Measurements from ENCODE around the gene SEMA7A.
A peak's percentile ranks its signal among the peaks of the same experiment; 100 is the strongest.
"Not testable (repeated sequence)": the region's sequence is repeated elsewhere in the genome, so short reads cannot be mapped to it uniquely, and the experiment has no call there.

Gene SEMA7A

DNA sequence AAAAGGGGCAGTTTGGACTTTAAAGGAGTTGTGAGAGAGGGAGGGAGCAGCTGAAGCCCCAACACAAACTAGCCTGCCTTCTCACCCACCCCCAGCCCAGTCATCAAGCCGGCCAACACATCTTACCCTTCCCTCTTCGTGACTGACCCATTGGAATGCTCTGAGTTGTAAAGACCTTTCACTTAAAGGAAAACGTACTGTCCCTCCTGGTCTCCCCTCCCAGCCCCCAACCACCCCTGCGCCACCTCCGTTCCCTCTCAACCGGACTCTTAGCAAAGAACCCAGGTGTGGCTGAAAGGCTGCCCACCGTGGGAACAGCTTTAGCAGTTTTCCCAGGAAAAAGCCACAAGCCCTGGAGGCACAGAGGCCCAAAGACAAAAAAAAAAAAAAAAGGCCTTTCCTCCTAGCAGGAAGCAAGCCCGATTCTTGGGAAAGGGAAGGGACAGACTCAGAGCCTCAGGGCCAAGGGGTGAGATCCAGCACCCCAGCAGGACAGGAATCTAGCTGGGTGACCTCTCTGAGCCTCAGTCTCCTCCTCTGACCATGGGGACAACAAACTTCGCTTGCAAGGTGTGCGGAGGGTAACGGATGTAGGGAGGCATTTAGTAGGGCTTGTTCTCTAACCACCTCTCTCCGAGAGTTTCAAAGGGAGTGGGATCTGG lies 68.7 kb downstream of the SEMA7A start:
- H2AFZ ChIP-seq (ENCODE audit: low read depth, low read length), result no peak overlapping the region
- H3K27me3 ChIP-seq (ENCODE audit: control insufficient read depth in 1 of 2, insufficient read depth in 1 of 2, low read length in 2 of 2), result peaks cover 0 to 23% of the 10 kb centered on the region in 2 experiments

DNA sequence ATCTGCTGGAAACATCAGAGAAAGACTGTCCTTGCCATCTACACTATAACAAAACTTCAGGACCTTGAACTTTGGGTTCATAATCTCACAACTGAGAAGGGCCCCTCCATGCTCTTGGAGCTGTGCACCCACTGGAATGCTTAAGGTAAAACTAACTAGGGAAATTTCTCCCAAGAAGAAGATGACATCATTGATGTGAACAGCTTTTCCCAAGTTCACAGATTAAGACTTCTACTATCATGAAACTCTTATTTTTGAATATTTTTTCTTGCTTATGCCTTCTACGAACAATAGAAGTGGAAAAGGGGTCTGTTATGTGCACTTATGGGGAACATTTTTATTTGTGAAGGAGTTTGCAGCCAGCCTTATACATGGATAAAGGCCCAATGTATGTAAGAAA lies 71.3 kb downstream of the SEMA7A start:
- no peaks in the 10 kb centered on the region for H3K36me3 ChIP-seq (ENCODE audit: control insufficient read depth in 1 of 2, insufficient read depth in 2 of 2, low read depth in 1 of 2, low read length in 2 of 2)
- H3K4ac ChIP-seq (ENCODE audit: low read depth in 1 of 2, low read length in 2 of 2), result no peak overlapping the region
- H2BK120ac ChIP-seq (ENCODE audit: low read depth, low read length), result no peak overlapping the region
- H4K91ac ChIP-seq (ENCODE audit: low read length), result no peak overlapping the region
- no peaks in the 10 kb centered on the region for H3K79me1 ChIP-seq (replicated peaks; ENCODE audit: low read length, poor library complexity, severe bottlenecking)
- H3K9me3 ChIP-seq (ENCODE audit: control insufficient read depth, low read length), result no peaks in the 10 kb centered on the region
- H2BK15ac ChIP-seq (ENCODE audit: low read depth, poor library complexity, severe bottlenecking), result no peak overlapping the region
- no peak overlapping the region for H3K18ac ChIP-seq (ENCODE audit: low read depth in 1 of 2, low read length in 2 of 2)
- H4K8ac ChIP-seq (ENCODE audit: low read length), result no peak overlapping the region
- no peak overlapping the region for H2BK12ac ChIP-seq (ENCODE audit: low read length in 2 of 2)
- peaks cover 0 to 9% of the 10 kb centered on the region in 2 experiments for H3K27me3 ChIP-seq (ENCODE audit: control insufficient read depth in 1 of 2, insufficient read depth in 1 of 2, low read length in 2 of 2)
- H2AK5ac ChIP-seq (ENCODE audit: low read length, severe bottlenecking), result no peak overlapping the region
- H3K23ac ChIP-seq (ENCODE audit: low read length in 2 of 2), result no peak overlapping the region
- no peak overlapping the region for H2BK5ac ChIP-seq (ENCODE audit: low read depth, low read length, poor library complexity, severe bottlenecking)
- no peak overlapping the region for H3K9ac ChIP-seq (ENCODE audit: low read length)
- H3K4me3 ChIP-seq (ENCODE audit: insufficient read depth in 1 of 2, low read depth in 1 of 2, low read length in 2 of 2), result no peak overlapping the region
- H3K14ac ChIP-seq (ENCODE audit: low read length in 2 of 2), result no peak overlapping the region
- no peak overlapping the region for H2AFZ ChIP-seq (ENCODE audit: low read depth, low read length)
- peaks cover 12% of the 10 kb centered on the region for H3K4me1 ChIP-seq (ENCODE audit: control insufficient read depth, insufficient read depth, low read depth, low read length)
- no peak overlapping the region for H3K4me2 ChIP-seq (ENCODE audit: low read length, poor library complexity, severe bottlenecking)
- H3K27ac ChIP-seq (ENCODE audit: low read length, poor library complexity, severe bottlenecking), result no peak overlapping the region
- no CpG with 5 or more reads among the region's 1 CpG for WGBS
- DNase-seq, result no peak

More for the DNA sequence above, 68.7 kb downstream of the SEMA7A start:
- no peaks in the 10 kb centered on the region for H3K9me3 ChIP-seq (ENCODE audit: control insufficient read depth, low read length)
- no peak overlapping the region for H3K18ac ChIP-seq (ENCODE audit: low read depth in 1 of 2, low read length in 2 of 2)
- H3K4me3 ChIP-seq (ENCODE audit: insufficient read depth in 1 of 2, low read depth in 1 of 2, low read length in 2 of 2), result peak overlapping the region in 1 of 2 experiments; percentile 85
- peak overlapping the region; percentile 92 for H3K9ac ChIP-seq (ENCODE audit: low read length)
- peak overlapping the region; percentile 90 for H3K4me2 ChIP-seq (ENCODE audit: low read length, poor library complexity, severe bottlenecking)
- no peak overlapping the region for H3K23ac ChIP-seq (ENCODE audit: low read length in 2 of 2)
- DNase-seq, result no peak
- H3K14ac ChIP-seq (ENCODE audit: low read length in 2 of 2), result peak overlapping the region in 1 of 2 experiments; percentile 26
- H4K8ac ChIP-seq (ENCODE audit: low read length), result peak overlapping the region; percentile 59
- H2BK15ac ChIP-seq (ENCODE audit: low read depth, poor library complexity, severe bottlenecking), result no peak overlapping the region
- H3K79me1 ChIP-seq (replicated peaks; ENCODE audit: low read length, poor library complexity, severe bottlenecking), result no peaks in the 10 kb centered on the region
- no peak overlapping the region for H4K91ac ChIP-seq (ENCODE audit: low read length)
- H3K36me3 ChIP-seq (ENCODE audit: control insufficient read depth in 1 of 2, insufficient read depth in 2 of 2, low read depth in 1 of 2, low read length in 2 of 2), result no peaks in the 10 kb centered on the region
- WGBS, result 48% methylated on average over 11 of the region's 12 CpGs
- no peak overlapping the region for H2BK5ac ChIP-seq (ENCODE audit: low read depth, low read length, poor library complexity, severe bottlenecking)
- H2BK120ac ChIP-seq (ENCODE audit: low read depth, low read length), result no peak overlapping the region
- no peak overlapping the region for H3K27ac ChIP-seq (ENCODE audit: low read length, poor library complexity, severe bottlenecking)
- peaks cover 12% of the 10 kb centered on the region for H3K4me1 ChIP-seq (ENCODE audit: control insufficient read depth, insufficient read depth, low read depth, low read length)
- H3K4ac ChIP-seq (ENCODE audit: low read depth in 1 of 2, low read length in 2 of 2), result no peak overlapping the region
- no peak overlapping the region for H2BK12ac ChIP-seq (ENCODE audit: low read length in 2 of 2)
- no peak overlapping the region for H2AK5ac ChIP-seq (ENCODE audit: low read length, severe bottlenecking)

DNA sequence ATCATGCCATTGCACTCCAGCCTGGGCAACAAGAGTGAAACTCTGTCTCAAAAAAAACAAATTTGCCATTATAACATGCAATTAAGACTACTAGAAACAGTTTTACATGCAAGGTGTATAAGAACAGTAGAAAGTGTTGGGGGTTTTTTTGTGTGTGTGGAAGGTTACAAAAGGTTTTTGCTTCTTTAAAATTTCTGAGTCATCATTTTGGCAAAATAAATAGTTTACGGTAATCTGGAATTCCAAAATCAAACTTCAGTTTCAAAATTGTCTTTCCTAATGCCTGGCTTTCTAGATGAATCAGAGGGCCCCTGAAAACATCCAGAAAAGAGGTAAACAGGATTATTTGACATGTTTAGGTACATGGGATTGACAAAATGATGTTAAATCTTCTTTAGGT lies 72.9 kb downstream of the SEMA7A start:
- H3K4me2 ChIP-seq (ENCODE audit: low read length, poor library complexity, severe bottlenecking); H3K36me3 ChIP-seq (ENCODE audit: control insufficient read depth in 1 of 2, insufficient read depth in 2 of 2, low read depth in 1 of 2, low read length in 2 of 2); DNase-seq; H3K4me1 ChIP-seq (ENCODE audit: control insufficient read depth, insufficient read depth, low read depth, low read length); H3K18ac ChIP-seq (ENCODE audit: low read depth in 1 of 2, low read length in 2 of 2); H3K14ac ChIP-seq (ENCODE audit: low read length in 2 of 2); H3K79me1 ChIP-seq (replicated peaks; ENCODE audit: low read length, poor library complexity, severe bottlenecking); H3K27ac ChIP-seq (ENCODE audit: low read length, poor library complexity, severe bottlenecking); H3K9ac ChIP-seq (ENCODE audit: low read length); H4K8ac ChIP-seq (ENCODE audit: low read length); H3K23ac ChIP-seq (ENCODE audit: low read length in 2 of 2); H3K27me3 ChIP-seq (ENCODE audit: control insufficient read depth in 1 of 2, insufficient read depth in 1 of 2, low read length in 2 of 2); H4K91ac ChIP-seq (ENCODE audit: low read length); H3K9me3 ChIP-seq (ENCODE audit: control insufficient read depth, low read length); H2AFZ ChIP-seq (ENCODE audit: low read depth, low read length); H2BK5ac ChIP-seq (ENCODE audit: low read depth, low read length, poor library complexity, severe bottlenecking); H3K4me3 ChIP-seq (ENCODE audit: insufficient read depth in 1 of 2, low read depth in 1 of 2, low read length in 2 of 2); H2BK120ac ChIP-seq (ENCODE audit: low read depth, low read length); H2BK12ac ChIP-seq (ENCODE audit: low read length in 2 of 2); H2AK5ac ChIP-seq (ENCODE audit: low read length, severe bottlenecking); H3K4ac ChIP-seq (ENCODE audit: low read depth in 1 of 2, low read length in 2 of 2); H2BK15ac ChIP-seq (ENCODE audit: low read depth, poor library complexity, severe bottlenecking): not testable (repeated sequence)
- WGBS, result no CpG with 5 or more reads among the region's 1 CpG

DNA sequence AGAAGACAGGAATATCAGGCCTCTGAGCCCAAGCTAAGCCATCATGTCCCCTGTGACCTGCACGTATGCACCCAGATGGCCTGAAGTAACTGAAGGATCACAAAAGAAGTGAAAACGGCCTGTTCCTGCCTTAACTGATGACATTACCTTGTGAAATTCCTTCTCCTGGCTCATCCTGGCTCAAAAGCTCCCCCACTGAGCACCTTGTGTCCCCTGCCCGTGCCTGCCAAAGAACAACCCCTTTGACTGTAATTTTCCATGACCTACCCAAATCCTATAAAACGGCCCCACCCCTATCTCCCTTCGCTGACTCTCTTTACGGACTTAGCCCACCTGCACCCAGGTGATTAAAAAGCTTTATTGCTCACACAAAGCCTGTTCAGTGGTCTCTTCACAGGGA lies 74.4 kb downstream of the SEMA7A start:
- H3K18ac ChIP-seq (ENCODE audit: low read depth in 1 of 2, low read length in 2 of 2); H3K4me3 ChIP-seq (ENCODE audit: insufficient read depth in 1 of 2, low read depth in 1 of 2, low read length in 2 of 2); H2AFZ ChIP-seq (ENCODE audit: low read depth, low read length); H4K91ac ChIP-seq (ENCODE audit: low read length); H3K79me1 ChIP-seq (replicated peaks; ENCODE audit: low read length, poor library complexity, severe bottlenecking); H3K14ac ChIP-seq (ENCODE audit: low read length in 2 of 2); H3K4me2 ChIP-seq (ENCODE audit: low read length, poor library complexity, severe bottlenecking); H3K27me3 ChIP-seq (ENCODE audit: control insufficient read depth in 1 of 2, insufficient read depth in 1 of 2, low read length in 2 of 2); H2AK5ac ChIP-seq (ENCODE audit: low read length, severe bottlenecking); H2BK120ac ChIP-seq (ENCODE audit: low read depth, low read length); H3K4me1 ChIP-seq (ENCODE audit: control insufficient read depth, insufficient read depth, low read depth, low read length); H3K4ac ChIP-seq (ENCODE audit: low read depth in 1 of 2, low read length in 2 of 2); H3K36me3 ChIP-seq (ENCODE audit: control insufficient read depth in 1 of 2, insufficient read depth in 2 of 2, low read depth in 1 of 2, low read length in 2 of 2); H2BK5ac ChIP-seq (ENCODE audit: low read depth, low read length, poor library complexity, severe bottlenecking); DNase-seq; H3K27ac ChIP-seq (ENCODE audit: low read length, poor library complexity, severe bottlenecking); H3K9ac ChIP-seq (ENCODE audit: low read length); H3K9me3 ChIP-seq (ENCODE audit: control insufficient read depth, low read length); H4K8ac ChIP-seq (ENCODE audit: low read length); H2BK15ac ChIP-seq (ENCODE audit: low read depth, poor library complexity, severe bottlenecking); H3K23ac ChIP-seq (ENCODE audit: low read length in 2 of 2); H2BK12ac ChIP-seq (ENCODE audit: low read length in 2 of 2): not testable (repeated sequence)
- 48% methylated on average over 6 of the region's 6 CpGs for WGBS
